ENCODE measurements around the gene ENDOV. TPM values are rescaled to one million over a fixed set of nuclear protein-coding genes. Genes with fewer than 3 reads are reported as not detected.

Gene ENDOV
- total RNA-seq, 2 donors from 2014 or later: 27.3 to 46.7 TPM

GRCh38 chr17:80443916-80444643 is 29.1 kb downstream of the ENDOV start:
- TF ChIP-seq CTCF (IDR thresholded peaks at IDR 0.05): no peak
- no peaks in the 10 kb centered on the region for H3K27me3 ChIP-seq (replicated peaks; ENCODE audit: insufficient read depth)
- DNase-seq (ENCODE audit: low spot score) (no peak), ATAC-seq (ENCODE audit: insufficient number of reproducible peaks, low FRiP score, low read depth) (no peak)
- no peaks in the 10 kb centered on the region for H3K36me3 ChIP-seq
- no peaks in the 10 kb centered on the region for H3K9me3 ChIP-seq
- H3K4me1 ChIP-seq (ENCODE audit: control insufficient read depth in 1 of 2, low read depth in 2 of 2): peaks cover 0 to 15% of the 10 kb centered on the region in 2 donors
- H3K4me3 ChIP-seq: no peak overlapping the region
- no peak overlapping the region for H3K27ac ChIP-seq

DNA sequence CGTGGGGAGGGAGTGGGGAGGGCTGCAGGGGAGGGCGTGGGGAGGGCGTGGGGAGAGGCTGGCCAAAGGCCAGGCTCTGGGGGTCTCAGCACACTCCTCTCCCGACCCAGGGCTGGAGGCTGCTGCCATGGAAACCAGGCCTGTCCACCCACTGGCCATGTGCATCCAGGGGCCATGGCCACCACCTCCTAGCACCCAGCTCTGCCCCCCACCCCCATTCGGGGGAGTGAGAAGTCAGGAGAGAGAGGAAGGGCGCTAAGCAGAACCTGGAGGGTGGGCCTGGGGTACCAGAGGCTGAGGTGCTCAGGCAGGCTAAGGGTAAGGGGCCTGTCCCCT is 29.6 kb downstream of the ENDOV start:
- Histone ChIP-seq H3K36me3 (no peaks in the 10 kb centered on the region), H3K4me3 (no peak overlapping the region), H3K9me3 (no peaks in the 10 kb centered on the region), H3K27ac (no peak overlapping the region), H3K27me3 (replicated peaks; ENCODE audit: insufficient read depth) (no peaks in the 10 kb centered on the region), H3K4me1 (ENCODE audit: control insufficient read depth in 1 of 2, low read depth in 2 of 2) (peaks cover 0 to 19% of the 10 kb centered on the region in 2 donors)
- no peak for ATAC-seq (ENCODE audit: insufficient number of reproducible peaks, low FRiP score, low read depth)
- TF ChIP-seq CTCF (IDR thresholded peaks at IDR 0.05): no peak
- DNase-seq (ENCODE audit: low spot score): no peak

GRCh38 chr17:80445007-80445725 is 30.2 kb downstream of the ENDOV start:
- TF ChIP-seq CTCF (IDR thresholded peaks at IDR 0.05): no peak

GRCh38 chr17:80445726-80446110 is 30.8 kb downstream of the ENDOV start:
- Histone ChIP-seq H3K36me3 (no peaks in the 10 kb centered on the region), H3K27me3 (replicated peaks; ENCODE audit: insufficient read depth) (no peaks in the 10 kb centered on the region), H3K9me3 (no peaks in the 10 kb centered on the region), H3K27ac (no peak overlapping the region), H3K4me3 (no peak overlapping the region), H3K4me1 (ENCODE audit: control insufficient read depth in 1 of 2, low read depth in 2 of 2) (peaks cover 8 to 30% of the 10 kb centered on the region in 2 donors)
- ATAC-seq (ENCODE audit: insufficient number of reproducible peaks, low FRiP score, low read depth) (no peak), DNase-seq (ENCODE audit: low spot score) (no peak)
- TF ChIP-seq CTCF (IDR thresholded peaks at IDR 0.05): no peak

More at GRCh38 chr17:80445007-80445725, 30.2 kb downstream of the ENDOV start:
- no peak for ATAC-seq (ENCODE audit: insufficient number of reproducible peaks, low FRiP score, low read depth)
- Histone ChIP-seq H3K4me3 (no peak overlapping the region), H3K27ac (no peak overlapping the region), H3K9me3 (no peaks in the 10 kb centered on the region), H3K27me3 (replicated peaks; ENCODE audit: insufficient read depth) (no peaks in the 10 kb centered on the region), H3K4me1 (ENCODE audit: control insufficient read depth in 1 of 2, low read depth in 2 of 2) (peaks cover 3 to 24% of the 10 kb centered on the region in 2 donors), H3K36me3 (no peaks in the 10 kb centered on the region)
- no peak for DNase-seq (ENCODE audit: low spot score)

GRCh38 chr17:80446645-80447405 is 31.9 kb downstream of the ENDOV start:
- H3K36me3 ChIP-seq: no peaks in the 10 kb centered on the region
- DNase-seq (ENCODE audit: low spot score) (no peak), ATAC-seq (ENCODE audit: insufficient number of reproducible peaks, low FRiP score, low read depth) (no peak)
- H3K4me1 ChIP-seq (ENCODE audit: control insufficient read depth in 1 of 2, low read depth in 2 of 2): peaks cover 9 to 33% of the 10 kb centered on the region in 2 donors
- H3K27me3 ChIP-seq (replicated peaks; ENCODE audit: insufficient read depth): no peaks in the 10 kb centered on the region
- no peak for TF ChIP-seq CTCF (IDR thresholded peaks at IDR 0.05)
- no peak overlapping the region for H3K4me3 ChIP-seq
- H3K9me3 ChIP-seq: no peaks in the 10 kb centered on the region
- no peak overlapping the region for H3K27ac ChIP-seq

Measured in thoracic aorta (tissue), 2 donors.